CD4-positive, alpha-beta T cell treated with Interleukin-15 for 4 hours (primary cell): ENCODE data around the gene EIF4EBP3.

Experiments
- DNase-seq: peaks from one replicate; pipeline ENCODE4 v3.0.0-alpha.2; 2020; ENCODE audit warnings: low spot score

EIF4EBP3 gene

DNA sequence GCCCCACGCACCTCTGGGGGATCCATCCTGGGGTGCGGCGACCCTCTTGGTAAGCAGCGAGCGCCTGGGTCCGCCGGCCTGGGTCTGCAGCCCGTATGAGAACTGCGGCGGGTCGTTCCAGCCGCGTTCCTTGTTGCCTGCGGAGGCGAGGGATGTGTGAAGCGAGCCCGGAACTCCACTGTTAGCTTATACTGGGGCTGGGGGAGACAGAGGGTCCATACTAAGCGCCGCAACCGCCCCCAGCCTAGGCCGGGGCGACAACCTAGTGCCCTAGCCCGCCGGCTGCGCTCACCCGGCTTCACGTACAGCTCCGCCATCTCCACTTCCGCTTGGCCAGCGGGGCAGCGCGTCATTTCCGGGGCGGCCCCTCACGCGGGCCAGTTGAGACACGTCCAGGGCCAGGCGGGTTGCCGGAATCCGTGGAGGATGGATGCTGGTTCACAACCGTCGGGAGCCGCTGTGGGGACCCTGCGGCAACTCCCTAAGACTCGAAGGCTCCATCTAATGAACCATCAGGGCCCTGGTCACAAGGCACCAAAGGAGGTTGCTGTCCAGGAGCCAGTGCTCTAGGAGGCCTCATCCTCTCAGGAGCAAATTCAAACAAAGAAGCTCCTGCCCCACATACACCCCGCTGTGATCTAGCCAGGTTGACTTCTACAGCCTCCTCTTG is 9.8 kb downstream of the EIF4EBP3 start, which contains the start of gene SRA1:
Gene SRA1, minus strand, starts transcription at position 338 of the 670 bp plus-strand sequence. Its CDS starts 21 bp downstream, at position 317.
- DNase-seq = peak; percentile 83

DNA sequence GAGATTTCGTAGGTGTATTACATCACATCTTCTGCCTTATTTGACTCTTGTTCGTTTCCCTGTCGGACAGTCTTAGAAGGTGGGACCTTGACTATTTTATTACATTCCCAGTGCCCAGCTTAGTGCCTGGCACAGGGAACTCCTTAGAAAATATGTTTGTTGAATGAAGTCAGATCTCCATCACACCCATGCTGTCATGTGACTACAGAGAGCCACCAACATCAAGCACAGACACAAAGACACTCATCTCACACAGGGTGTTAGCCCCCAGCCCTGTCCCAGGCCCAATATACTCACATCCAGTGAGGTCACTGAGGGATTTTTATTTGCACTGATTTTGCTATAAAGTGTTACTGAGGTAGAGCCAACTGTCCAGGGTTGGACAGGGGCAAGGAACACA is 10.5 kb downstream of the EIF4EBP3 start:
- DNase-seq = no peak

- DNase-seq = no peak
These were observed 11.1 kb downstream of the EIF4EBP3 start for GRCh38 chr5:140558542-140558941.

DNA sequence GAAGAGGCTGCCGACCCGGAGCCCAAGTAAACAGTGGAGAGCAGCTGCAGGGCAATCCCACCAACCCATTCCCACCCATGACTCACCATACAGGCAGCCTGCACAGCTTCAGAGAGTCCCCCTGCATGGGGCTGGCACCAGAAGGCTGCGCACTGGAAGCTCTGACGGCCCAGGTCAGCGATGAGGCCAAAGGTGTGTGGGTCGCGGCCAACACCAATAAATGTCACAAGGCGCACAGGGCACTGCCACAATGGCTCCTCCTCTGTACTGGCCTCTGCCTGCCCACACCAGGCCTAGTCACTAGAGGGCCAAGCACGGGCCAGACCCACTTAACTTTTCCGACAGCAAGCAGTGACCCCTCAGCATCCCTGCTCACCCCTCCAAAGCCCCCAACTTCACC is 12.8 kb downstream of the EIF4EBP3 start:
- DNase-seq = no peak

DNA sequence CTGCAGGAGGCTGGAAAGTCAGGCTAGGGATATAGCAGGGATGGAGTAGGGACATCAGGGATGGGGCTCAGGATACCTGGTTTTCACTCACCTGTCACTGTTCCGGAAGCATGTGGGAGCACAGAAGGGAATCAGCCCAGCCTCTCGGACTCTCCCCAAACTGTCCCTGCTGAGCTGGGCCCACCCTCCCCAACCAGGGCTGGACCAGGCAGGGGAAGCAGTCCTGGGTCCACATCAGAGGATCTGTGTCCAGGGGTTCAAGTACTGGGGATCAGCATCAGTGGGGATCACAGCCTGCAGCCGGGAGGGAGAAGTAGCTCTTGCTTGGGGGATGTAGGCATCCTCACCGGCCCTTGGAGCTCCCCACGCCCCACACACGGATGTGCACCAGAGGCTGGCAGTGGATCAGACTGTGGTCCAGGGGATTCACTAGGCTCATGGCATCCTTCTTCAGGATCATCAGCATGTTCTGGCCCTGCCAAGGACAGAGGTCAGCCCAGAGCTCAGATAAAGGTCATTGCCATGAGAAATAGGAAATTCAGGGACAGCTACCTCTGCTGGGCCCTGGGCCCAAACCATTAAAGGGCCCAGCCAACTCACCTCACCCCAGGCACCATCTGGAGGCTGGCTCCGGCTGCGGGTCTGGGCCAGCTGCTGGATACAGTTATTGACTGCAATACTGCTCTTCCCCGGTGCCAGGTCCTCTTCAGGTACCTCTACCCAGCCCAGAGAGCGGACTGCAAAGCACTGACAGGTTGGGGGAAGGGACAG is 14.5 kb downstream of the EIF4EBP3 start:
- DNase-seq = no peak

- DNase-seq = no peak
These were observed 16.1 kb downstream of the EIF4EBP3 start for GRCh38 chr5:140563596-140563995.

- DNase-seq = peak; percentile 99
These were observed 16.9 kb downstream of the EIF4EBP3 start, which contains the start of the genes APBB3 and SLC35A4 for GRCh38 chr5:140564196-140565023. APBB3 (minus strand) TSS chr5:140564598; CDS start chr5:140564245, 353 bp downstream. SLC35A4 (plus strand) TSS chr5:140564828; CDS start chr5:140567170, 2,342 bp downstream.

DNA sequence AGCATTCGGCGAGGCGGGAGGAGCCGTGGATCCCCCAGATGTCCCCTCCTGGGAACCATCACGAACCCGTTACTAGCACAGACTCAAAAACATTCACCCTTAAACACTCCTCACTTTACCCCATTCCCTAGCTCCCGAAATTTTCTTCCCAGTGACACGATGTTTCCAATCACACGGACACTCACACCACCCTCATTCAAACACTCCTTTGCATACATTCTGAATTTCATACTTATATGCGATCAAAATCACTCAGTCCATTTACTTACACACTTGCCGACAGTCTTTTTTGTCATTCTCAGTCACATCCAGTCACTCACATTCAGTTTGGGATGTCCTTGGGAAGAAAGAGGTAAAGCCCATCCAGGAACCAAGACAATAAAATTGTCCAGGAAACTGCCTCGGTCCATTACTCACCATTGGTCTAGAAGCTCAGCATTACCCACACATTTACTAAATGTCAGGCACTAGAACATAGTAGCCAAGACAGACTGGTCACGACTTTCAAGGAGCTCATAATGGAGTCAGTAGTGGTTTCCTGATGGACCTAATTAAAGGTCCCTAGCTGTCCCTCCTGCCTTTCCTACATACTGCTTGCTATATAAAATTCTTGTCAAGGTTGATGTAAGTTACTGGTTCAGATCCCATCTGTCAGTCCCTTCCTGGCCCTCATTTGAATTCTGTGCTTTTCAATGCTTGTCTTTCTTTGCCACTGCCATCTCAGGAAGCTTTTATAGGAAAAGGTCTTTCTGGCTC is 17.7 kb downstream of the EIF4EBP3 start:
- DNase-seq = no peak

GRCh38 chr5:140565780-140566095 is 18.3 kb downstream of the EIF4EBP3 start:
- DNase-seq = no peak

DNA sequence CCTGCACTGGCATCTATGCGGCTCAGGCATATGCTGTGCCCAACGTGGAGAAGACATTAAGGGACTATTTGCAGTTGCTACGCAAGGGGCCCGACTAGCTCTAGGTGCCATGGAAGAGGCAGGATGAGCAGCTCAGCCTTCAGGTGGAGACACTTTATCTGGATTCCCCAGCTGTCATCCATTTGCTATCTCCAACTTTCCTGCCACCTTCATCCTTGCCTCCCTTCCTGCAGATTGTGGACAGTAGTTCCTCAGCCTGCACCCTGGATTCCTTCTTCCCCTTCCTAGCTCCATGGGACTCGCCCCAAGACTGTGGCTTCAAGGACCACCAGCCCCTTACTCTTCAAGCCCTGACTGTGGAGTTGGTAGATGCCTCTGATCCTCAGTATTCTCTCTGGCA is 19.2 kb downstream of the EIF4EBP3 start:
- no peak for DNase-seq

GRCh38 chr5:140567136-140567818 is 19.8 kb downstream of the EIF4EBP3 start:
- DNase-seq = no peak

DNA sequence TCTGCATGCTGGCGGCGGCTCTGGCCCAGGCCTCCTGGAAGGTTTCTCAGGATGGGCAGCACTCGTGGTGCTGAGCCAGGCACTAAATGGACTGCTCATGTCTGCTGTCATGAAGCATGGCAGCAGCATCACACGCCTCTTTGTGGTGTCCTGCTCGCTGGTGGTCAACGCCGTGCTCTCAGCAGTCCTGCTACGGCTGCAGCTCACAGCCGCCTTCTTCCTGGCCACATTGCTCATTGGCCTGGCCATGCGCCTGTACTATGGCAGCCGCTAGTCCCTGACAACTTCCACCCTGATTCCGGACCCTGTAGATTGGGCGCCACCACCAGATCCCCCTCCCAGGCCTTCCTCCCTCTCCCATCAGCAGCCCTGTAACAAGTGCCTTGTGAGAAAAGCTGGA is 20.4 kb downstream of the EIF4EBP3 start:
- DNase-seq = no peak

- no peak for DNase-seq
These were observed 21.1 kb downstream of the EIF4EBP3 start for GRCh38 chr5:140568443-140569063.

- DNase-seq = peak; percentile 17
These were observed 21.7 kb downstream of the EIF4EBP3 start for GRCh38 chr5:140569197-140569596.

- no peak for DNase-seq
These were observed 22.6 kb downstream of the EIF4EBP3 start for GRCh38 chr5:140570058-140570457.

DNA sequence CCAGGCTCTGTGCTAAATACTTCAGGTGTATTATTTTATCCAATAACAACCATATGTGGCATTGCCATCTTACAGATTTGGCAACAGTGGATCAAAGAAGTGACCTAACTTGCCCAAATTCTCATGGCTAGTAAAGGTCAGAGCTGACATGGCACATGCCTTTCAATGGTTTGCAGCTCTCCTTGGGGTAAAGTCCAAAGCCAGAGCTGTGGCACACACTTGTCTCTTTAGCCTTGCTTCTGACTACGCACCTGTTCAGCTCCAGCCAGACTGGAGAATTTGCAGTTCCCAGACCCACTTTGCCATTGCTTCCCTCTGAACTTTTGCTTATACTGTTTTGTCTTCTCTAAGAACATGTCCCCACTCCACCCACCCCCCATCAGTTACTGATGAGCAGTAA is 23.0 kb downstream of the EIF4EBP3 start:
- DNase-seq = no peak

DNA sequence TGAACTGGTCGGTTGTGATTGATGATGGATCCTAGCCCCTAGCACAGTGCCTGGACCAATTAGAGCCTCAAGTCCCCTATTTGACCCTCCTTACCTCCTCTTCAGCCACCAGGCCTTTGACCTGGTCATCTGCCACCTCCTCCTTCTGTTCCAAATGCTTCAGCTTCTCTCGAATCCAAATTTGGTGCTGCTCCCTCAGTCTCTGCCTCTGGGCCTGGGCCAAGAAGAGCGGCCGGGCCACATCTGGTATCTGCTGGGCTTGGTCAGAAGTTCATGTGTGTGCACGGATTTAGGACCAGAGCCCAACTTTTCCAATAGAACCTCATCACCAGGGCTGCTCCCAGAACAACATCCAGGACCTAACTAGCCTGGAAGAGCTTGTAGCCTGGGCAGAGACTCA is 23.6 kb downstream of the EIF4EBP3 start:
- no peak for DNase-seq

DNA sequence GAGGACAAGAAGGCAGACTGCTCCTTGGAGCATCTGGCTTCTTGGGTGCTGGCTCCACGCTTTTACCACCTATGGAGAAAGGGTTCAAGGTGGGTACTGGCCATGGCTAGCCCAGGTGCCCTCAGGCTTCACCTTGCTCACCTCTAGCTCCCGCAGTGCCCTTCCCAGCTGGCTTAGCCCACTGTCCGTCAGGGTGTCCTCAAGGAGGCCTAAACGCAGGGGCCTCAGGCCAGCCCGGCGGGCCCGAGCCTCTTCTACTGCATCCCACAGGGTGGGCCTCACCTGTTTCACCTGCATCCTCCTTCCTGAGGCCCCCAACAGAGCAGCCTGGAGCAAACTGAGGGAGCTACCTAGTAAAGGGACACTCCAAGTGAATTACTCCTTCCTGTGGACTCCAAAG is 26.2 kb downstream of the EIF4EBP3 start:
- DNase-seq = no peak

- no peak for DNase-seq
These were observed 26.7 kb downstream of the EIF4EBP3 start for GRCh38 chr5:140574165-140574564.

DNA sequence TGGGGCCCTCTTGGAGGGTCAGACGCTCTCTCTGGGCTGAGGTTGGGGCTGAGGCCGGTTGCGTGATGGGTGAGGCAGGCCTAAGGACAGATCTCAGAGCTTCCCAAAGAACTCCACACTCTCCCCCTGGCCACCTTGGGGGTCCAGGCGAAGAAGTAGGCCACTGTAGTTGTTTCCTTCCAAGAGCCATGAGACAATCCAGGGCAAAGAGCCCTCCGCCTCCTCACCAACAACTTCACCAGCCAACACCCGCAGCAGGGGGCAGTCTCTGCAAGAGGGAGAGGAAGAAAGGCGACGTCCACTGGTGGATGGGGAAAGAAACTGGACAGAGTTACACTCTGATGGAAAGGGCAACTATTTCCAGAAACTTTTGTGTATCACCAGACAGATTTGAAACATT is 27.8 kb downstream of the EIF4EBP3 start:
- no peak for DNase-seq

DNA sequence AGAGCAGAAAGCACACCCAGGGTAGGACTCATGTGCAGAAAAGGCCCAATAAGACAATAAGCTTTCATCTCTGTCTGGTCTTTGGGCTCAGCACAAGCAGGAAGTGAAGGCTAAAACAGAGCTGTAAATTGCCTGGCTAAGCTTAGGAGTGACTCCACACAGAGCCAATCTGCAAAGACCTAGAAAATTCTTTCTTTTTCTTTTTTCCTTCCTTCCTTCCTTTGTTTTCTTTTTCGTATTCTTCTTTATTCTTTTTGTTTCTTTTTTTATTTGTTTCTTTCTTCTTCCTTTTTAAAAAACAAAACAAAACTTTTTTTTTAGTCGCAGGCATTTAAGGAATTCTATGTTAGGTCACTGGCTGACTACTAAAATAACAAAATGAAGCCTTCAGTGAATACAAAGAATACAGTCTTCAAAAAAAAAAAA is 29.3 kb downstream of the EIF4EBP3 start:
- DNase-seq = no peak
